Activated CD8-positive, alpha-beta T cell treated with anti-CD3 and anti-CD28 coated beads for 36 hours (primary cell): ENCODE data around the gene FAAH. TPM values are rescaled to one million over a fixed set of nuclear protein-coding genes. Genes with fewer than 3 reads are reported as not detected.
"Not testable (repeated sequence)": the region's sequence is repeated elsewhere in the genome, so short reads cannot be mapped to it uniquely, and the experiment has no call there.

Experiments
- ATAC-seq: fragments of 200-7000 bp; cut with Tn5 transposase; one replicate; pipeline ENCODE4 v1.10.0; 2021; ENCODE audit warnings: mild to moderate bottlenecking, moderate library complexity
- CTCF ChIA-PET: fragments of 350-600 bp; sonication (Branson Sonifier 250); formaldehyde crosslinking; loops from one replicate; lab custom pipeline; 2021; ENCODE audit warnings: antibody characterized with exemption; lab: Charles Lee
- POLR2A ChIA-PET: fragments of 350-600 bp; sonication (Branson Sonifier 250); formaldehyde crosslinking; loops from one replicate; lab custom pipeline; 2021; ENCODE audit warnings: antibody characterized with exemption; lab: Charles Lee
- DNase-seq: peaks from one replicate; pipeline ENCODE4 v3.0.0-alpha.2; 2020
- H3K27ac Mint-ChIP-seq: one replicate; pipeline ENCODE4 v1.8.0; 2021; ENCODE audit warnings: mild to moderate bottlenecking, mixed read lengths
- H3K27me3 Mint-ChIP-seq: one replicate; pipeline ENCODE4 v1.8.0; 2021; ENCODE audit warnings: mixed read lengths
- H3K36me3 Mint-ChIP-seq: one replicate; pipeline ENCODE4 v1.8.0; 2021; ENCODE audit warnings: low read depth, mixed read lengths
- H3K4me1 Mint-ChIP-seq: one replicate; pipeline ENCODE4 v1.8.0; 2021; ENCODE audit warnings: low read depth, mixed read lengths
- H3K4me3 Mint-ChIP-seq: one replicate; pipeline ENCODE4 v1.8.0; 2021; ENCODE audit warnings: mild to moderate bottlenecking, moderate library complexity, mixed read lengths
- H3K9me3 Mint-ChIP-seq: one replicate; pipeline ENCODE4 v1.8.0; 2021; ENCODE audit warnings: mixed read lengths
- CTCF ChIP-seq: fragments of 200-600 bp; IDR thresholded peaks from one replicate; pipeline ENCODE4 v1.8.0; 2022; ENCODE audit warnings: antibody characterized with exemption, mild to moderate bottlenecking
- intact Hi-C: fragments of 100-400 bp; cut with micrococcal nuclease; formaldehyde crosslinking; loops from one replicate; pipeline ENCODE4 v1.10.0; 2022
- total RNA-seq, 2 experiments: library from RNA; stranded (reverse); gene quantifications; one replicate each; pipeline ENCODE4 v1.2.3, GENCODE V29; 2021

The FAAH gene
- 1 to 10 TPM; 3.0 to 4.7 TPM for total RNA-seq

GRCh38 chr1:46394108-46394871 is at the start of gene FAAH:
TSS of gene FAAH (plus strand) at chr1:46394317. CDS start at chr1:46394349, 32 bp downstream.
- Mint-ChIP-seq H3K27ac (no peak within 1 kb of the TSS), H3K27me3 (peaks cover 21% of the 10 kb centered on the region), H3K36me3 (peaks cover 22% of the 10 kb centered on the region), H3K9me3 (peaks cover 5% of the 10 kb centered on the region), H3K4me1 (peaks cover 4% of the 10 kb centered on the region), H3K4me3 (peak within 1 kb of the TSS; percentile 62)
- no peak for TF ChIP-seq CTCF
- POLR2A ChIA-PET = no interaction called here
- CTCF ChIA-PET = no interaction called here
- intact Hi-C loops = no loop called here
- peak; percentile 57 for DNase-seq
- peak; percentile 71 for ATAC-seq

GRCh38 chr1:46344481-46344880 is 49.6 kb upstream of the FAAH start:
- no peak overlapping the region for H3K4me3 Mint-ChIP-seq
- ChIA-PET POLR2A (interaction anchor here (0.7 to 2.1 kb wide), 3 partner anchors 37 to 430 kb away, joined by 3 to 12 read pairs (median 4); partner anchors contain the start of genes LRRC41 and UQCRH), CTCF (interaction anchor here (0.7 kb wide), 2 partner anchors 41 to 44 kb away, joined by 3 to 4 read pairs; partner anchors contain the start of genes LRRC41 and UQCRH)
- H3K4me1 Mint-ChIP-seq = peaks cover 54% of the 10 kb centered on the region
- peaks cover 62% of the 10 kb centered on the region for H3K36me3 Mint-ChIP-seq
- no peak for TF ChIP-seq CTCF
- H3K27ac Mint-ChIP-seq = peak overlapping the region; percentile 39
- no peak for DNase-seq
- no peaks in the 10 kb centered on the region for H3K27me3 Mint-ChIP-seq
- intact Hi-C loops = loop anchor here (5.0 kb wide), 1 partner anchor 42 kb away; the partner anchor contains the start of genes LRRC41 and UQCRH
- no peaks in the 10 kb centered on the region for H3K9me3 Mint-ChIP-seq
- no peak for ATAC-seq

GRCh38 chr1:46345281-46345680 is 48.8 kb upstream of the FAAH start:
- ChIA-PET POLR2A (interaction anchor here (0.7 to 2.1 kb wide), 2 partner anchors 42 to 430 kb away, joined by 3 to 12 read pairs; partner anchors contain the start of genes LRRC41 and UQCRH), CTCF (interaction anchor here (0.9 kb wide), 1 partner anchor 11 kb away, joined by 3 read pairs; no protein-coding TSS in a partner anchor)
- ATAC-seq = no peak
- no peak for TF ChIP-seq CTCF
- Mint-ChIP-seq H3K36me3 (peaks cover 69% of the 10 kb centered on the region), H3K4me3 (no peak overlapping the region), H3K27me3 (no peaks in the 10 kb centered on the region), H3K27ac (peak overlapping the region; percentile 22), H3K9me3 (no peaks in the 10 kb centered on the region), H3K4me1 (peaks cover 51% of the 10 kb centered on the region)
- intact Hi-C loops = no loop called here
- no peak for DNase-seq

GRCh38 chr1:46352363-46352762 is 41.8 kb upstream of the FAAH start:
- no peak for ATAC-seq
- DNase-seq = no peak
- no peak for TF ChIP-seq CTCF
- H3K27me3 Mint-ChIP-seq = no peaks in the 10 kb centered on the region
- H3K27ac Mint-ChIP-seq = no peak overlapping the region
- H3K4me3 Mint-ChIP-seq = no peak overlapping the region
- ChIA-PET CTCF (interaction anchor here (1.3 kb wide), 1 partner anchor 196 kb away, joined by 3 read pairs; no protein-coding TSS in a partner anchor), POLR2A (interaction anchor here (1.4 kb wide), 1 partner anchor 10 kb away, joined by 4 read pairs; no protein-coding TSS in a partner anchor)
- H3K4me1 Mint-ChIP-seq = peaks cover 6% of the 10 kb centered on the region
- no peaks in the 10 kb centered on the region for H3K9me3 Mint-ChIP-seq
- intact Hi-C loops = no loop called here
- peaks cover 44% of the 10 kb centered on the region for H3K36me3 Mint-ChIP-seq

GRCh38 chr1:46355920-46356319 is 38.2 kb upstream of the FAAH start:
- POLR2A ChIA-PET = interaction anchor here (1.2 kb wide), 1 partner anchor 9 kb away, joined by 3 read pairs; no protein-coding TSS in a partner anchor
- H3K27me3 Mint-ChIP-seq, intact Hi-C loops, DNase-seq, H3K4me3 Mint-ChIP-seq, H3K9me3 Mint-ChIP-seq, ATAC-seq, H3K27ac Mint-ChIP-seq, CTCF ChIA-PET, H3K4me1 Mint-ChIP-seq: not testable (repeated sequence)
- H3K36me3 Mint-ChIP-seq = peaks cover 33% of the 10 kb centered on the region
